SK-N-MC (cell line): ENCODE data around the gene LRP2BP.

Experiments used
- EZH2 ChIP-seq: fragments of 200-600 bp; sonication (generic); IDR thresholded peaks from one replicate; pipeline ENCODE4 v1.6.1; 2017; ENCODE audit warnings: antibody characterized with exemption
- FOXP2 ChIP-seq: optimal IDR thresholded peaks from 2 replicates; pipeline ENCODE3; 2011; ENCODE audit warnings: mild to moderate bottlenecking, moderate library complexity; ENCODE audit not compliant: insufficient read depth; ENCODE audit errors: extremely low read length, control extremely low read depth
- POLR2AphosphoS5 ChIP-seq: IDR thresholded peaks from 2 replicates; pipeline ENCODE4 v1.6.1; 2012; ENCODE audit warnings: mild to moderate bottlenecking, low read depth, low read length, borderline replicate concordance

- TF ChIP-seq POLR2AphosphoS5 = no peak
- TF ChIP-seq EZH2 = no peak
- TF ChIP-seq FOXP2 = no peak
These were observed 39.7 kb upstream of the LRP2BP start for GRCh38 chr4:185435466-185435865.
